ENCODE data around the gene ISCA2.

- TF ChIP-seq ZKSCAN1 (IDR thresholded peaks at IDR 0.05; ENCODE audit: low read depth, low read length) (no peak), IRF9 (tag; IDR thresholded peaks at IDR 0.05) (no peak), POLR2A (conservative IDR thresholded peaks at IDR 0.05) (no peak)
Observed at GRCh38 chr14:74508844-74509428, 15.4 kb downstream of the ISCA2 start.

Measured in K562 (cell line).